Stimulated activated CD4-positive, alpha-beta T cell treated with anti-CD3 and anti-CD28 coated beads, Interleukin-1b, Interleukin-23, amount 100 ng/mL, for 48 hours (primary cell): Measurements from ENCODE around the gene EPN1.

Source experiments
- DNase-seq: peaks from one replicate; pipeline ENCODE4 v3.0.0-alpha.2; 2020

The EPN1 gene

DNA sequence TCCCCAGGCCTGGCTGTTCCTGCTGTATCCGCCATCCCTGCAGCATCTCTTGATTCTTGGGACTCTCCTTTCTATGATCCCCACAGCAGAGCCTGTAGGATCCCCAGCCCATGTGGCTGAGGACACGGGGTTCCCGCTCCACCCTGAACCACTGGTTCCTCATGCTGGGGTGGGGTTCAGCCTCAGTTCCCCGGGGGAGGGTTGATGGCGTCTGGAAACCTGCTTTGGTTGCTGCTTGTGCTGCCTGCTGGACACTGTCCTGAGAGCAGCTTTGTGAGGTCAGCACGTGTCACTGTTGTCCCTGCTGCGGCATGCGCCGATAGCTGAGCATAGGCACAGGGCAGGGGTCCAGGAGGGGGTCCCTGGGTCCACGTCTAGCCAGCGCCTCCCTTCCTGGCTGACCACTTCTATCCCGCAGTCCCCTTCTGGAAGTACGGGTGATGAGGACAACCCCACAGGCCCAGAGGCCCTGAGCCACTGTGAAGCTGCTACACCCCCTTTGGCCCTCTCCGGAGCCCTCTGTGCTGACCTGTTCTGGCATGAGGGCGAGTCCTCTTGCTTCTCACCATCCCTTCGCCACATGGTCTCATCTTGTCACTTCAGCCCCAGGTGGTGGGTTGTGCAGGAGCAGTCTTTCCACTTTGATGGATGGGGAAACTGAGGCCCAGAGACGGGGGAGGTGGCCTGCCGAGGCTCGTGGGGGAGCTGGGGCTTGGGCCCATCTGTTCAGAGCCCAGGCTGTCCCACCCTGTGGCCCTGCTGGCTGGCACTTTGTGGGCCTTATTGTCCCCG is 5.5 kb downstream of the EPN1 start:
- DNase-seq: no peak

DNA sequence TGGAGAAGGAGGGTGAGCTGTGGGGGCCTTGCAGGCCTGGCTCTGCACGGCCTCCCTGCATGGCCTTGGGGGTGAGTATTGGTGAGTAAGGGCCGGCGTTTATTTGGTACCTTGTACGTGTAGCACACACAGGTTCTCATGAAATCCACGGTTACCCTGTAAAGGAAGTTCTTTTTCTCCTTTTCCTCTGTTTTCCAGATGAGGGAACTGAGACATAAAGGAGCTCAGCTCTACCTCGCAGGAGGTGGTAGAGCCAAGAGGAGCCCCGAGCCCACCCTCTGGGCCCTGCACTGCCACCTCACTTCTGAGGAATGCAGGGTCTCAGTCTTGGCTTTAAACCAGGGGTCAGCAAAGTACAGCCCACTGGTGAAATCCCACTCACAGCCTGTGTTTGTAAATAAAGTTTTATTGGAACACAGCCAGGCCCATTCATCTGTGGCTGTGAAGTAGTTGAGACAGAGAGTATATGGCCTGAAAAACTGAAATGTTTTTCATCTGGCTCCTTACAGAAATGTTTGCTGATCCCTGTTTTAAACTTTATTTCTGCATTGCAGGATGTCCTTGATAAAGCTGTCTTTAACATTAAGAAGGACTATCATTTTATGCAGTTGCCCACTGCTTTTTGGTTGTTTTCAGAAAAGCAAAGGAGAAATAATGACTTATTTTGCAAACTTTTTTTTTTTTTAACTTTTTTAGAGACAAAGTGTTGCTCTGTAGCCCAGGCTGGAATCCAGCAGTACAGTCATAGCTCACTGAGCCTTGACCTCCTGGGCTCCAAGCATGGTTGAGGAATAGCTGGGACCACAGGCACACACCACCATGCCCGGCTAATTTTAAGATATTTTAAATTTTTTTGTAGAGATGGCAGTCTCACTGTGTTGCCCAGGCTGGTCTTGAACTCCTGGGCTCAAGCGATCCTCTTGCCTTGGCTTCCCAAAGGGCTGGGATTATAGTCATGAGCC is 6.4 kb downstream of the EPN1 start:
- DNase-seq: no peak

DNA sequence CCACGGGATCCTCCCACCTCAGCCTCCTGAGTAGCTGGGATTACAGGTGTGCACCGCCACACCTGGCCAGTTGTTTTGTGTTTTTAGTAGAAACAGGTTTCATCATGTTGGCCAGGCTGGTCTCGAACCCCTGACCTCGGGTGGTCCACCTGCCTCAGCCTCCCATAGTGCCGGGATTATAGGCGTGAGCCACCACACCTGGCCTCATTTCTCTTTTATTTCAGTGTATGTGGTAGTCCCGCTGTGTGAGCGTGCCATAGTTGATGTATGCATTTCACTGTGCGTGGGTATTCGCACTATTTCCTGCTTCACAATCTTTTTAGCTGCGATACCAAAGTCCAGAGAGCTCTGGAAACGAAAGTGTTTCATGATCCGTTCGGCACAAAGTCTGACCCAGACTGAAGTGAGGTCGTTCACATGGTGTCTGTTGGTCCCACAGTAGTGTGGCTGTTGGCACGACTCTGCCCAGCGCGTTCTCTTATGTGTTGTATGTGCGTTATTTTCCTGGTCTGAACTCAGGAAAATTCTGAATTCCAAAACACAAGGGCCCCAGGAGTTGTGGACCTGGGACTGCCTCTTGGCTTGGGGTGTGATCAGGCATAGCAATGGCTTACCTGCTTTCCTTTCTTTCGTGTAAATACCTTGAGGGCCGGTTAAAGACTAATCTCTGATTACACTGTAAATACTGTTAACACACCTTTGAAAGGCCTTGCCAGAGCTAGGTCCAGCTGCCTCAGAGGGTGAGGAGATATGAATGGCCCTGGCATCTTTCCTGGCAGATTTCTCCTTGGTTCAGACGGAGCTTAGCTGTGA is 8.6 kb downstream of the EPN1 start:
- no peak for DNase-seq

DNA sequence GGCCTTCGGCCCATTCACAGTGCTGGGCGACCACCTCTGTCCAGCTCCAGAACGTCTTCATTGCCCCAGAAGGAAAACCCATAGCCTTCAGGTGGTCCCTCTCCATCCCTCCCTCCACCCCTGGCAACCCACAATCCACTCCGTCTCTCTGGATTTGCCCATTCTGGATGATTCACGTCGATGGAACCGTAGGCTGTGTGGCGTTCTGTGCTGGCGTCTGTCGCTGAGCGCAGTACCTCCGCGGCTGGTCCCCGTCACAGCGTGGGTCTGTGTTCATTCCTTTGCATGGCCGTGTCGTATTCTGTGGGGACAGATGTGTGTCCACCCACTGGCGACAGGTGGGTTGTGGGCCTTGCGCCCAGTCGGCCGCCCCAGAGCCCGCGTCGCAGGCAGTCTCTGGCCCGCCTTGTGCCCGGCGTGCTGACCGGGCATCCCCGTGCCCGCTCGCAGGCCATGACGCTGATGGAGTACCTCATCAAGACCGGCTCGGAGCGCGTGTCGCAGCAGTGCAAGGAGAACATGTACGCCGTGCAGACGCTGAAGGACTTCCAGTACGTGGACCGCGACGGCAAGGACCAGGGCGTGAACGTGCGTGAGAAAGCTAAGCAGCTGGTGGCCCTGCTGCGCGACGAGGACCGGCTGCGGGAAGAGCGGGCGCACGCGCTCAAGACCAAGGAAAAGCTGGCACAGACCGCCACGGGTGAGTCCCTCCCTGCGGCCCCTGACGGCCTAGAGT is 10.1 kb downstream of the EPN1 start:
- no peak for DNase-seq

DNA sequence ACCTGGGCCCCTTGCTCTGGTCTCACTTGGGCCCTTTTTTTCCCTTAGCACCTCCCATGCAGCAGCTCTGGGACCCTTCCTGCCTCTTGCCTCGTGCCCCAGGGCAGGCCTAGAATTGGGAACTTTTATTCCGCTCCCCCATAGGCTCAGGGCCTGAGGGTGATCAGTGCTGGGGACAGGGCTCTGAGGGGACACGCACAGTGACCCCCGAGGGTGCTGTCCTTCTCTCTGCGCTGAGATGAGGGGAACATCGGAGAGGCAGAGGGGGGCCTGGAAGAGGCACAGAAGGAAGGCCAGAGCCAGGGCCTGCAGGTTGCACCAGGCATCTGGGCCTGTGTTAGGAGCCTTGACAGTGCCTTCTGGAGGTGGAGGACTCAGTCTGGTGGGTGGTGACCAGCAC is 10.8 kb downstream of the EPN1 start:
- no peak for DNase-seq

DNA sequence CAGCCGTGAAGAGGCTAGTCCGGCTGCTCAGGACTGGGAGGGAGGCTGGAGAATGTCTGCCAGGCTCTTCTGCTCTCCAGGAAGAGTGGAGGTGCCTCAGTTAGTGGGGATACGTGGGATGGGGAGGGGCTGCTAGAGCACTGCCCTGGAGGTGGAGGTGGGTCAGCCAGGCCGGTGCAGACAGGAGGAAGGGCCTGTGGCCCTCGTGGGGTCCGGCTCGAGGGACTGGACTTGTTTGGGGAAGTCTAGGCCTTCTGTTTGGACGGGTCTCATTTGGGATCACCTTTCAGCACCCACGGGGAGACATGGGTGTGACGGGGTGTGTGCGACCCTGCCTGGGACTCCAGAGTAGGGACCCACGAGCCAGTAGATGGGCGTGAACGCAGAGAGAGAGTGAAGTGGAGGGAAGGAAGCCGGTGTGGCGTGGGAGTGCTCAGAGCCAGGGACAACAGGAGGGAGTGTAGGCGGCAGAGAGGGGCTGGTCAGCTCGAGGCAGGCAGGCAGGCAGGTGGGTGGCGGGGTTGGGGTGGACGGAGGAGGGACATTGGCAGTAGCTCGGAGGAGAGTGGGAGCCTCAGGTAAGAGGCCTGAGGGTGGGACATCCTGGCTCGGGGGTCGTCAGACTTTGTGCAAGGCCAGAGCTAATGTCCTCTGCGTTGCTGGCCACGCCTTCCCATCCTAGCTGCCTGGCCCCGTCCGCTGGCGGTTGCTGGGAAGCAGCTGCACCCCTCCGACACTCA is 11.5 kb downstream of the EPN1 start:
- DNase-seq: no peak

DNA sequence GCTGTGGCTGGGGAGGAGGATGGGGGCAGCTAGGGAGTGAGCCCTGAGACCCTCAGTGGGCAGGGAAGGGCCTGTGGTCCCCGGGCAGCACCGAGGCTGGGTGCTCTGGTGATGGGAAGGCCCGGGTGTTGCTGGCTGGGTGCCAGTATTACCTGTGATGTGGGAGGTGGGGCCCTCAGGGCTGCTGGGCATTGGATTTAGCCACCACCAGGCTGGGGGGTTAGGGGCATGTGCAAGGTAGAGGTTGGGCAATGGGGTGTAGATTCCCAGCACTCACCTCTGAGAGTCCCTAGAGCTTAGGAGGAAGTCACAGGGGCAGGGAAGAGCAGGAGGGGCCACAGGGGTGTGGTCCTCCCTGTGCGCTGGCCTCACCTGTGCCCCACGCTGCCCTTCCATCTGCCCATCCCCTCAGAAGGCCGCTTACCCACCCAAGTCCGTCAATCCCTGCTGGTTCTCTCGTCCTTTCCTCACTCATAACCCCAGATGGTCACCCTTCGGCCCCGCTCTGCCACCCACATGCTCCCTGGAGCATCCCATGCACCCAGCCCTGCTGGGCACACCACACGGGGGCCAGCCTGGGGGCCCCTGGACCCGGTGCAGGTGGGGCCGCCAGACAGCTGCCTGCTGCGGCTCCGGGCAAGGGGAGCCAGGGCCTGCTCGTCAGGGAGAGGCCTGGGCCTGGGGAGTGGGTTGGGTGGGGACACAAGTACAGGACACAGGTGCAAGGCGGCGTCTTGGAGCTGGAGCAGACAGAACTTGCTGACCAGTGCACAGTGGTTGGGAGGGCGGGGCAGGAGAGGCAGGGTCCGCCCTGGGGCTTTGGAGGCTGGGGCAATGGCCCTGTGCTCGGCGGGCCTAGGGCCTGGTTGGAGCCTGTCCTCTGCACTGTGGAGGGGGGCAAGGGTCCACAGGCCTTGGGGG is 12.5 kb downstream of the EPN1 start:
- DNase-seq: no peak

DNA sequence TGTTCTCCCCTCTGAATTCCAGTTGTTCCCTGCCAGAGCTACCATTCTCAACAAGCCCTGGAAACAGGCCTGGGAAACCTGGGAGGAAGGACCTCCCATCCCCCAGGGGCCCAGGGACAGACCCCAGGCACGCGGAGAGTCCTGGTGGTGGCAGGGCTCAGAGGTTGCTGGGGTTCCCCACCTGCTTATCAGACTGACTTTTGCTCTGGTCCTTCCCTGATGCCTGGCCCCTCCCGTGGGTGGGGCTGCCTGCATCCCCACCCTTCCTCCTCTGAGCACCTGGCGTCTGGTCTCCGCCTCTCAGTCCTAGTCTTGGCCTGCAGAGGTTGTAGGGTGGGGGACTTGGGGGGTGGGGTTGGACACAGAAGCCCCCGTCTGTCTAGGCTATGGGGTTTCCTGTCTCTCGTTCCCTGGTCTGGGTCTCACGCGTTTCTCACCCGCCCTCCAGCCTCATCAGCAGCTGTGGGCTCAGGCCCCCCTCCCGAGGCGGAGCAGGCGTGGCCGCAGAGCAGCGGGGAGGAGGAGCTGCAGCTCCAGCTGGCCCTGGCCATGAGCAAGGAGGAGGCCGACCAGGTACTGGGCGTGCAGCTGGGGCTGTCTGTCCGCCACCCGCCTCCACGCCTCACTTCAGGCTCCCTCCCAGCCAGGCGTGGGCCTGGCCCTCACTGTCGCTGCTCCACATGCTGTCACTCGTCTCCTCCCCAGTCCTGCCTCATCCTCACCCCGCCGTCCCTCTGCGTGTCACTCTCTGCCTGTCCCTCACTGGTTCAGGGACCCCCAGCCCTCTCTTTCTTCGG is 13.6 kb downstream of the EPN1 start:
- no peak for DNase-seq

DNA sequence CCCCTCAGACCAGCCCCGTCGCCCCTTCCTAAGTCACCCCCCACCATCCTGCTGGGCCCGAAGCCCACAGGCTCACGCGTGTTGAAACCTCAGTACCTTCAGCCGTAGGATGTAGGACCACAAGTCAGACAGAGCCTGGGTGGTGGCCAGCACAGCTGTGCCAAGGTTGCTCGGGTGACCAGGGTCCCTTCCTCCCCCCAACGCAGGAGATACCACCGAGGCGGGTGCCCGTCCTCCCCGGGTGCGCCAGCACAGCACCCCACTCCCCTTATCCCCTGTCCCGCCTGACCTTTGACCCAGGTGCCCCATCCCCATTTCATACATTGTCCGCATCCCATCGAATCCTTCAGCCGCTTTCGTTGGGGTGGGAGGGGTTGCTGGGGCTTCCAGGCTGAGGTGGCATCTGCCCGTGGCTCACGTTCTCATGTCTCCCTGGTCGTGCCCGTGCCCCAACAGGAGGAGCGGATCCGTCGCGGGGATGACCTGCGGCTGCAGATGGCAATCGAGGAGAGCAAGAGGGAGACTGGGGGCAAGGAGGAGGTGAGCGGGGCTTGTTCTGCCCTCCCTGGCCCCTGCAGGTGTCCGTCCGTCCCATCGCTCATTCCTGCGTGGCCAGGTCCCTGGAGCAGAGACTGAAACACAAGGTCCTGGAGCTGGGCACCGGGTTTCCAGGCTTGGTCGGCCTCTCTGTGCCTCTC is 14.5 kb downstream of the EPN1 start:
- DNase-seq: no peak

DNA sequence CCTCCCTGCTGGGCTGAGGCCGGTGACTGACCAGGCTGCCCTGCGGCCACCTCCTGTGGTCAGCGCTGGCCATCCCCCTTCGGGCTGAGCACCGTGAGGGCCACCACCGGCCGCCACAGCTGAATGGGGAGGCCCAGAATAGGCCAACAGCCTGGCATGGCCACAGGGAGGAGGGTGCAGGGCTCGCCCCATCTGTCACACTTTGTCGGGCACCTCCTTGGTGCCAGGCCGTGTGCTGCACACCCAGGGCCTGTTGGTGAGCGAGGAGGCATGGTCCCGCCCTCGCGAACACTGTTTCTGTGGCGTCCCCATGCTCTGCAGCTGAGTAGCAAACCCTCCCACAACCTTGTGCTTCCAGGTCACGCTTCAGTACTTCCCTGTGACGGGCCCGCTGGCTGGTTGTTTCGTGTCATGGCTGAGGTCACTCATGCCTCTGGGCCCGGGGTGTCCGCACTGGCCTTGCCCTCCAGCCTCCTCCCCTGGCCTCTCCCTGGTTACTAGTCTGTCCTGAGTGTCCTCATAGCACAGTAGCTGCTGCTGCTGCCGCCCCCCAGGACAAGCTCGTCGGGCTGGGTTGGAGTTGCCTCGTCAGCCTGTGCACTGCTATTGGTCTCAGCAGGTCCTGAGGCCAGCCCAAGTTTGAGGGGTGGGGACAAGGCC is 15.2 kb downstream of the EPN1 start:
- no peak for DNase-seq

DNA sequence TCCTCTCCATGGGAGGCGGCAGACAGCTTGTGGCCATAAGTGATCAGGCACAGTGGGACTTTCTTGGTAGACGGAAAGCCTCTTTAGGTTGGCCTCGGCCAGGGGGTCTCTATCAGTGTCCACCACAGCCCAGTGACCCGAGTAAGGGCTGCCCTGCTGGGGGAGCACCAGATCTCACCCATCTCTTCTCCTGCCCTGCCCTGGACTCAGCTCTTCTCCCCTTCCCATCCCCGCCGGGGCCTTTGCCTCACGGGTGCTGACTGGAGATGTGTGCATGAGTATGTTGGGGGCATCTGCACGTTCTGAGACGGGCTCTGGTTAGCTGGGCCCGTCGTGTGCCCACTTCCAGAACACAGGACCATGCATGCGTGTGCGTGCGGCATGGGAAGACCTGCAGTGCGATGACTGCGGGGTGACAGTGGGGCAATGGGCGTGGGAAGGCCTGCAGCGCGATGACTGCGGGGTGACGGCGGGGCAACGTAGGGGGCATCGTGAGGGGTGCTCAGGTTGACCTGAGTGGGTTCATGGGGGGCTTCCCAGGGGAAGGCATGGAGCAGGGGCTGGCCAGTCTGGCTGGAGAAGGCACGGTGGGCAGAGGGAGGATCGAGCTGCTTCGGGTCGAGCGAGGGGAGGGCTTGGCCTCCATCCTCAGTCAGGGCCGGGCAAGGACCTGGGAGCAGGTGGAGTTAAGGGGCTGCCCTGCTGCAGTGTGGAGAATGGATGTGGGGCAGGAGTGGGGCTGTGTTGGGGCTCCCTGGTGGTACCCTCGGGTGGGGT is 15.9 kb downstream of the EPN1 start:
- no peak for DNase-seq

DNA sequence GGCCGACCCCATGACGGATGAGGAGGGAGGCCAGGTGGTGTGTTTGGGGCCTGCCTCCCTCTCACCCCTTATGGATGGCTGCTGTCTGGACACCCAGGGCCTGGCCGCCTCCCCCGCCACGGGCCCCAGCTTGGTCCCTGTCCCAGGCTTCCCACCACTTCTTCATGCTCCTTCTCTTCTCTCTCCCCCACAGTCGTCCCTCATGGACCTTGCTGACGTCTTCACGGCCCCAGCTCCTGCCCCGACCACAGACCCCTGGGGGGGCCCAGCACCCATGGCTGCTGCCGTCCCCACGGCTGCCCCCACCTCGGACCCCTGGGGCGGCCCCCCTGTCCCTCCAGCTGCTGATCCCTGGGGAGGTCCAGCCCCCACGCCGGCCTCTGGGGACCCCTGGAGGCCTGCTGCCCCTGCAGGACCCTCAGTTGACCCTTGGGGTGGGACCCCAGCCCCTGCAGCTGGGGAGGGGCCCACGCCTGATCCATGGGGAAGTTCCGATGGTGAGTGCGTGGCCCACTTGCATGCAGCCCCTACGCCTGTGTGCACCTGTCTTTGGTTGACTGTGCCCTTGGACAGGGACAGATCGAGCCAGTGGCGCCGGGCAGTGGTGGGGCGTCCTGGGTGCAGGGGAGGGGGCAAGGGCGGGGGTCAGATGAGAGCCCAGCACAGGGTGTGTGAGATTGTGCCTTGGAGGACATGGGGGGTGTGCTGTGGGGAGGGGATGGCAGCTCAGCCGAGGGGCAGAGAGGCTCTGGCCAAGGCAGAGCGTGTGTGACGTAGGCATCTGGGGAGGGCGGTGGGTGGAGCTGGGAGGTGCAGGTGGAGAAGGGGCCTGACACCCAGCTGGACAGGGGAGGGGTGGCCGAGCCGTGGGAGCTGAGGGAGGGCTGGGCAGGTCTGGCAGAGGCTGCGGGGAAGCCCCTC is 16.8 kb downstream of the EPN1 start:
- DNase-seq: no peak

DNA sequence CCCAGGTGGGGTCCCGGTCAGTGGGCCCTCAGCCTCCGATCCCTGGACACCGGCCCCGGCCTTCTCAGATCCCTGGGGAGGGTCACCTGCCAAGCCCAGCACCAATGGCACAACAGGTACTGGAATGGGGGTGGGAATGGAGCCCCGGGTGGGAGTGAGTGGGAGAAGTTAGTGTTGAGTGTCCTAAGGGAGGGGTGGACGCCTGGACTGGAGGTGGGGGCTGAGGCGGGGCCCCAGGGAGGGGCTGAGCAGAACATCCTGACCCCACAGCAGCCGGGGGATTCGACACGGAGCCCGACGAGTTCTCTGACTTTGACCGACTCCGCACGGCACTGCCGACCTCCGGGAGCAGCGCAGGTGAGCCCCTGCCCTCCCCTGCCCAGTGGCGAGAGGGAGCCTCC is 17.7 kb downstream of the EPN1 start:
- DNase-seq: no peak

DNA sequence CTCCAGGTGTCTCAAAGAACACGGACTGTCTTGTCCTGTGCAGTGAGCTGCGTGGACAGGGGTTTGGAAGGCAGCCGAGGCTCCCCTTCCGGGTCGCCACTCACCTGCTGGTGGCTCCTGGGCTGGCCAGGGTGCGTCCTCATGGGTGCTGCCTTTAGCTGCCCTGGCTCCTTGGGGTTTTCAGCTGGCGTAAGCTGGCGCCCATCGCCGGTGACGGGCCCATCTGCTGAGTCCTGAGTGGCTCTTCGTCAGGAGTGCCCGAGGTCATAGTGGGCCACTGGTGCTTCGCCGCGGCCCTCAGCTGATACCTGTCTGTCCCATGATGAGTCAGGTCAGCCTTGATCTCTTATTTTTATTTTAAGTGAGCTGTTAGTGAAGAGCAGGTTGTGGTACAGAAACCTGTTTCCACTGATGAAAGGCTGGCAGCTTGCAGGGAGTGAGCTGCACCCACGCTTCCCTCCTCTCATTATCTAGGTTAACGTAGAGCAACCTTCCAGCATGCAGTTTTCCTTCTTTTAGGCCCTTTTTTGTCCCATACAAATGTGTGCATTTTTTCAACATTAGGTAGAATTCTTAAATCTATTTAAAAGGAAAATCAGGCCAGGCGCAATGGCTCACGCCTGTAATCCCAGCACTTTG is 18.4 kb downstream of the EPN1 start:
- DNase-seq: no peak

DNA sequence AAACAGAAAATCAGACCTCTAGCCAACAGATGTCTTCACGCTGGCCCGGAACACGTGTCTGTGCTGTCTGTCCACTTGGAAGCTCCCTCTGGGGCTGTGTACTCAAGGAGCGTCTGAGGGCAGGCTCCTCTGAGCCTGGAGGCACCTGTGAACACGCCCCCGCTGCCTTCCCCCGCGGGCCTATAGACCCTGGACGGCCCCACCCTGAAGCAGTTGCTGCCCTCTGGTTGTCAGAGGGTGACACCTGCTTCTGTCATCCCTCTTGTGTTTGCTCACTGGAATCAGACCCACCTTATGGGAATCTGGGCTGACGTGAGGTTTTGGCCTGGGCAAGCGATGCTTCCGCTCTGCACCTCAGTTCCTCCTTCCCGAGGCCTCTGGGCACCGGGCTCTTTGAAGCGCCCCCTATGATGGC is 19.2 kb downstream of the EPN1 start:
- DNase-seq: no peak
